ENCODE measurements around the gene SLC23A3. TPM values are rescaled to one million over a fixed set of nuclear protein-coding genes. Genes with fewer than 3 reads are reported as not detected.

The SLC23A3 gene
- total and polyA plus RNA-seq, 10 of the 15 experiments (the other 5 are each of a cell fraction or from before 2014, with no cell fraction given): 0.07 to 1.0 (median 0.40) TPM; not detected in 1

DNA sequence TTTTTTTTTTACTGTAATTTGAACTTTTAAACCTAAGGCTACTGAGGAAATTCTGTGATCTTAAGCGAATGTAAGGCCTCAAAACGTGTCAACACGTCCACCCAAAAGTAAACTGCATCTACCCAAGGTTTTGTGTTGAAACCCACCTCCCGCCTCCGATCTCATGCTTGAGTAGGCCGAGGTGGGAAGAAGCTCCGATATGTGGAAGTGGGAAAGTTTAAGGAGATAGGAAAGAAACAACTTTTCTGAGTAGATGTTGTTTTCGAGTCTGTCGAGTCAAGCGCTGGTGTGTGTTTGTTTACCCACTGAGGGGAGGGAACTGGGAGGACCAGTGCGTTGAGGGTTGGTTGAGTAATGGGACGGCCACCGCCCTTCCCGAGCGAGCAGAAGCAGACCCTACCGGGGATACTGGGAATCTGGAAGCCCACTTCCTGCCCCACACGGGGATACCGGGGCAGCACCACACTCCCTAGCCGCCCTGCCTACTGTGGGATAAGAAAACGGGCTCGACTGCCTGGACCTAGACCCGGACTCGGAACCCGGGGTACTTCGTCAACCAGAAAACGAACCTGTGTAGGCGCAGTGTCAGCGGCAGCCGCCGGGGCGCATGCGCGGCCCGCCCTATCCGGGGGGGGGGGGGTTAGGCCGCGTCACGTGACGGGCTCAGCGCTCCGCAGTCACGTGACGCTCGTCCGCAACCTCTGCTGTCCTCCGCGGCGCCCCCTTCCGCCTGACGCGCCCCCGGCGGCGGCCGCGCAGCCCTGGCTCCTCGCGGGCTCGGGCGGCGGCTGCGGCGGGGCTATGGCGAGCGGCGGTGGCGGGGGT lies 7.9 kb upstream of the SLC23A3 start, which contains the start of gene RETREG2 (continued):
- TF ChIP-seq NR2C2 (IDR thresholded peaks at IDR 0.05; ENCODE audit: borderline replicate concordance, control insufficient read depth, insufficient read length, low read depth): no peak
- TF ChIP-seq LARP7 (IDR thresholded peaks at IDR 0.05): peak; percentile 61; the same call in 1 of the 2 replicates
- no peak for TF ChIP-seq NR2C1 (IDR thresholded peaks at IDR 0.05)
- TF ChIP-seq POU2F2 (IDR thresholded peaks at IDR 0.05; ENCODE audit: borderline replicate concordance, low read depth, low read length): peak; percentile 22; the same call in 1 of the 3 replicates
- TF ChIP-seq TCF3 (IDR thresholded peaks at IDR 0.05; ENCODE audit: borderline replicate concordance, insufficient read depth, low read depth, low read length): no peak
- peak; percentile 57 for TF ChIP-seq HCFC1 (IDR thresholded peaks at IDR 0.05; ENCODE audit: low read length)
- no peak for TF ChIP-seq BCL11A (IDR thresholded peaks at IDR 0.05; ENCODE audit: low read depth, low read length)

DNA sequence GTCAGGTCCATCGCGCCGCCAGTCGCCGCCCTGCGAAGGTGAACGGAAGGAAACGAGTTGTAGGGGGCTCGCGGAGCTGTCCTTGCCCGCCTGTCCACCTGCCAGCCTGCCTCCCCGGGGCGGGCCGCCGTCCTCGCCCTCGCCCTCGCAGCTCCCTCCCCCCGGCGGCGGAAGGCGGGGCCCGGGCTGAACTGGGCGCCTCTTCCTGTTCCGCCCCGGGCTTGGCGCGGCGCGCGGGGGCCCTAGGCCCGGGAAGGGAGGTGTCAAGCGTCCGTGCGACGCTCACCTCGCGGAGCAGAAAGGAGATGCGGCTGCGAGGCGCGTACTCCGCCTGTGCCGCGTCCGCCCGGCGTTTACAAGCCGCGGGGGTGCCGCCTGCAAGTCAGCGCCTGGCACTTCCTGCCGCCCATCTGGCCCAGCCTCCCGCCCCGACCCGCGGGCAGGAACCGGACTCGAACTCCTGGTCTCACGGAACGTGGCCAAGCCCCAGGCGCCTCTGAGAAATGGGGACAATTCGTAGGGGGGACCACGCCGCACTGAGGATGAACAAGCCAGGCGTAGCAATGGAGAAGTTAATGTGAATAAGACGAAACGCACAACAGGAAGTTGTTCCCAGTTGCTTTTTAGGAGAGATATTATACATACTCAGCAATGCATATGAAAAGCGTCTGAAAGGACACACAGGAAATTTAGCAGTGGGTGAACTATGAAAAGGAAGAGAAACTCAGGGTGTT lies 7.2 kb upstream of the SLC23A3 start, which contains the start of gene CNPPD1:
Gene CNPPD1, minus strand, starts transcription at position 108 of the 734 bp plus-strand sequence. Its CDS starts 97 bp downstream, at position 11.
- SMC1A ChIA-PET (ENCODE audit: uncharacterized antibody, unreplicated experiment): interaction anchor here (0.6 to 2.5 kb wide), 14 partner anchors 11 to 122 kb away, joined by 3 to 14 read pairs (median 8); partner anchors contain the start of genes ABCB6, ANKZF1, ATG9A and DNAJB2
- Histone ChIP-seq H3K4me1 (ENCODE audit: control insufficient read depth, insufficient read depth, low read length) (peaks cover 10% of the 10 kb centered on the region), H3K27ac (ENCODE audit: control insufficient read depth, insufficient read depth) (peak within 1 kb of the TSS; percentile 98), H4K20me1 (ENCODE audit: control insufficient read depth, insufficient read depth) (no peaks in the 10 kb centered on the region), H3K9me3 (replicated peaks; ENCODE audit: control insufficient read depth, insufficient read depth, low read length) (no peaks in the 10 kb centered on the region), H3K79me2 (ENCODE audit: control insufficient read depth, insufficient read depth, low read length) (peaks cover 32% of the 10 kb centered on the region), H3K36me3 (ENCODE audit: control insufficient read depth in 2 of 2, insufficient read depth in 2 of 2, low read length in 1 of 2) (peaks cover 7 to 12% of the 10 kb centered on the region in 2 experiments), H2AFZ (ENCODE audit: control insufficient read depth, low read depth, low read length) (peak within 1 kb of the TSS; percentile 90), H3K27me3 (replicated peaks in 1 of 2; ENCODE audit: control insufficient read depth in 2 of 2, insufficient read depth in 2 of 2, low read length in 1 of 2) (no peaks in the 10 kb centered on the region), H3K4me3 (peak within 1 kb of the TSS; percentile 83), H3K4me2 (ENCODE audit: control insufficient read depth, insufficient read depth) (peak within 1 kb of the TSS; percentile 89), H3K9ac (ENCODE audit: control insufficient read depth, insufficient read depth, low read length) (peak within 1 kb of the TSS; percentile 97)
- DNase-seq (ENCODE audit: low read depth, low spot score) (no peak), ATAC-seq (peak; percentile 88), FAIRE-seq (peak; percentile 75)
- POLR2A ChIA-PET: interaction anchor here (0.6 to 5.0 kb wide), 19 partner anchors 27 to 281 kb away, joined by 3 to 47 read pairs (median 6); partner anchors contain the start of genes ABCB6, ANKZF1, ATG9A and DNAJB2
- WGBS (ENCODE audit: insufficient coverage, insufficient replicate concordance, low lambda C conversion rate, missing lambda C conversion rate): 2% methylated on average over 46 of the region's 69 CpGs
- RAD21 ChIA-PET (ENCODE audit: unreplicated experiment): interaction anchor here (1.0 to 3.7 kb wide), 9 partner anchors 17 to 124 kb away, joined by 4 to 25 read pairs (median 6); partner anchors contain the start of genes DNAJB2 and ZFAND2B
- BruUV-seq (replicated peaks): TSS peak; percentile 79
- intact Hi-C loops (cut with micrococcal nuclease; ENCODE audit: unreplicated experiment) (loop anchor here (1.0 to 5.0 kb wide), 6 partner anchors 17 to 210 kb away; partner anchors contain the start of genes DNAJB2, DNPEP, NHEJ1 and TUBA4A), in situ Hi-C loops (cut with MboI) (no loop called here)
- CTCF ChIA-PET: interaction anchor here (0.9 to 3.9 kb wide), 16 partner anchors 17 to 283 kb away, joined by 3 to 52 read pairs (median 5); partner anchors contain the start of genes DNAJB2, NHEJ1, TUBA4A and ZFAND2B
- TF ChIP-seq BCLAF1 (IDR thresholded peaks at IDR 0.05) (no peak), KLF5 (IDR thresholded peaks at IDR 0.05; ENCODE audit: partially characterized antibody) (no peak), ZNF217 (IDR thresholded peaks at IDR 0.05) (peak; percentile 76; the same call in 1 of the 2 replicates), SIX5 (IDR thresholded peaks at IDR 0.05; ENCODE audit: low read depth, low read length, severe bottlenecking) (no peak), DPF2 (IDR thresholded peaks at IDR 0.05) (peak; percentile 71), STAT3 (IDR thresholded peaks at IDR 0.05; ENCODE audit: low read depth, low read length) (no peak), ZNF384 (IDR thresholded peaks at IDR 0.05; ENCODE audit: borderline replicate concordance, low read depth, low read length) (no peak), CREB1 (IDR thresholded peaks at IDR 0.05; ENCODE audit: low read depth) (peak; percentile 58; the same call in 1 of the 2 replicates), IRF4 (IDR thresholded peaks at IDR 0.05; ENCODE audit: low read depth, low read length) (no peak), MXI1 (IDR thresholded peaks at IDR 0.05; ENCODE audit: low read depth, low read length) (peak; percentile 63), RELA (IDR thresholded peaks at IDR 0.05; ENCODE audit: borderline replicate concordance, partially characterized antibody) (peak; percentile 61)
- TF ChIP-seq, protein P1, sequence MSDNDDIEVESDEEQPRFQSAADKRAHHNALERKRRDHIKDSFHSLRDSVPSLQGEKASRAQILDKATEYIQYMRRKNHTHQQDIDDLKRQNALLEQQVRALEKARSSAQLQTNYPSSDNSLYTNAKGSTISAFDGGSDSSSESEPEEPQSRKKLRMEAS (IDR thresholded peaks at IDR 0.05; ENCODE audit: low read depth, low read length): peak; percentile 84
